Activated naive CD8-positive, alpha-beta T cell treated with anti-CD3 and anti-CD28 coated beads, Interleukin-2, amount 10 ng/mL, durations not matched to agents 7 days and 5 days (primary cell): Measurements from ENCODE around the gene USP46. TPM values are rescaled to one million over a fixed set of nuclear protein-coding genes. Genes with fewer than 3 reads are reported as not detected.

ENCODE experiments used
- ATAC-seq: fragments of 150-1000 bp; cut with Tn5 transposase; one replicate; pipeline ENCODE4 v1.10.0; 2021; ENCODE audit warnings: low read depth, moderate library complexity
- POLR2A ChIA-PET: fragments of 350-600 bp; sonication (Branson Sonifier 250); formaldehyde crosslinking; loops from one replicate; lab custom pipeline; 2021; ENCODE audit warnings: antibody characterized with exemption; lab: Charles Lee
- DNase-seq: peaks from one replicate; pipeline ENCODE4 v3.0.0; 2021
- H3K27ac Mint-ChIP-seq: one replicate; pipeline ENCODE4 v1.8.0; 2022; ENCODE audit warnings: mild to moderate bottlenecking, mixed read lengths
- H3K27me3 Mint-ChIP-seq: one replicate; pipeline ENCODE4 v1.8.0; 2022; ENCODE audit warnings: mild to moderate bottlenecking, moderate library complexity, mixed read lengths
- H3K36me3 Mint-ChIP-seq: one replicate; pipeline ENCODE4 v1.8.0; 2021; ENCODE audit warnings: mild to moderate bottlenecking, mixed read lengths
- H3K4me1 Mint-ChIP-seq: one replicate; pipeline ENCODE4 v1.8.0; 2021; ENCODE audit warnings: mixed read lengths
- H3K4me3 Mint-ChIP-seq: one replicate; pipeline ENCODE4 v1.8.0; 2022; ENCODE audit warnings: mild to moderate bottlenecking, moderate library complexity, mixed read lengths
- H3K9me3 Mint-ChIP-seq: one replicate; pipeline ENCODE4 v1.8.0; 2021; ENCODE audit warnings: mixed read lengths
- total RNA-seq, 2 experiments: library from RNA; stranded (reverse); gene quantifications; one replicate each; pipeline ENCODE4 v1.2.3, GENCODE V29; 2021

USP46 gene
- total RNA-seq, 2 experiments from 2014 or later: 8.3 to 9.1 TPM

DNA sequence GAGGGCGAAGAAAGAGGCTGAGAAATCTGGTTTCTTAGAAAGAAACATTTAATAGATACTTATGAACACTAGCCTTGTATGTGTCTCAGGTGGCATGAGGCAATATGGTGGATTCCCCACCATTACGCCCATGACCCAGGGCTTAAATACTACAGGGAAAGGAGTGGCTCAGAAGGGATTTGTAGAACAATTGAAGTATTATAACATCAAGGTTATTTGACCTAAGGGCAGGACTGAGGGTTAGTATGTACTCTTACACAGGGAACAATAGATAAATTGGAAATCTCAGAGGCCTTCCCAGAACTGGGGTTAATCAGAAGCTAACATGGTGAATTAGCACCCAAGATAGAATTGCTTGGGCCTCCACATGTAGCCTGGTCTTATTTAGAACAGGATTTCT lies 11.0 kb upstream of the USP46 start:
- ATAC-seq (no peak), DNase-seq (no peak)
- Mint-ChIP-seq H3K27me3 (peaks cover 14% of the 10 kb centered on the region), H3K27ac (no peak overlapping the region), H3K9me3 (no peaks in the 10 kb centered on the region), H3K36me3 (no peaks in the 10 kb centered on the region), H3K4me3 (no peak overlapping the region), H3K4me1 (no peaks in the 10 kb centered on the region)
- POLR2A ChIA-PET: no interaction called here

DNA sequence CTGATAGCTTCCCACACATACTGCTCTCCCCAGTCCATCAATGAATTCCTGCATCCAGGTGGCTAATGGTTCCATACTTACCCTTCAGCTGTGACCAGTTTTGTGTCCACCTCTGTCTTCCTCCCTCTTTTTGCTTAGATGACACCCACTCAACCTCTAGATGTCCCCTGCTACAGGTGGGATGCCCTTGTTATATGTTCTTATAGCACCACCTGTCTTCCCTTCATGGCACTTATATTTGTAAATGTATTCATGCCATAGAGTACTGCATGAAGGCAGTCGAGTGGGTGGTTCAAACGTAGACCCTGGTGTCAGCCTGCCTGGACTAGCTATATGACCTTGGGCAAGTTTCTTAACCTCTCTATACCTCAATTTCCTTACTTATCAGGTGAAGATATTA lies 6.5 kb upstream of the USP46 start:
- H3K27ac Mint-ChIP-seq: no peak overlapping the region
- no peaks in the 10 kb centered on the region for H3K9me3 Mint-ChIP-seq
- peaks cover 3% of the 10 kb centered on the region for H3K4me1 Mint-ChIP-seq
- no peak overlapping the region for H3K4me3 Mint-ChIP-seq
- POLR2A ChIA-PET: no interaction called here
- peaks cover 7% of the 10 kb centered on the region for H3K36me3 Mint-ChIP-seq
- H3K27me3 Mint-ChIP-seq: peaks cover 17% of the 10 kb centered on the region
- ATAC-seq (peak; percentile 54), DNase-seq (no peak)

DNA sequence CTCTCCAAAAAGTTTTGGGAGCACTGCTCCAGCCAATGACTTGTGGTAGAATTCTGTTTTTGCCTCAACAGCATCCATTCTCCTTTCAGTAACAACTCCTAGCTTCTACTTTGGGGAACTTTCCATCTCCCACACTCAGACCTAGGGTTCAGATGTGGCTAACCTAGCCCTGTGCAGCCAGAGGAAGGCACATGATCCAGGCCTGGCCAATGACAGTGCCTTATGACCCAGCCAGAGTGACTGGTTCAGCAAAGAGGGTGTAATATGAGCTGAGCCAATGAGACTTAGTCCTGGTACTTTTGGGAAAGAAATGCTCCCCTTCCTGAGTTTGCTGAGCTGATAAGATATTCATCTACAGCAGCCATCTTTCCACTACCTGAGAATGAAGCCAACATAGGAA lies 5.4 kb upstream of the USP46 start:
- no peak overlapping the region for H3K27ac Mint-ChIP-seq
- H3K9me3 Mint-ChIP-seq: no peaks in the 10 kb centered on the region
- H3K4me1 Mint-ChIP-seq: peaks cover 7% of the 10 kb centered on the region
- POLR2A ChIA-PET: no interaction called here
- peak; percentile 37 for ATAC-seq
- no peak for DNase-seq
- H3K36me3 Mint-ChIP-seq: peaks cover 9% of the 10 kb centered on the region
- peaks cover 18% of the 10 kb centered on the region for H3K27me3 Mint-ChIP-seq
- no peak overlapping the region for H3K4me3 Mint-ChIP-seq

DNA sequence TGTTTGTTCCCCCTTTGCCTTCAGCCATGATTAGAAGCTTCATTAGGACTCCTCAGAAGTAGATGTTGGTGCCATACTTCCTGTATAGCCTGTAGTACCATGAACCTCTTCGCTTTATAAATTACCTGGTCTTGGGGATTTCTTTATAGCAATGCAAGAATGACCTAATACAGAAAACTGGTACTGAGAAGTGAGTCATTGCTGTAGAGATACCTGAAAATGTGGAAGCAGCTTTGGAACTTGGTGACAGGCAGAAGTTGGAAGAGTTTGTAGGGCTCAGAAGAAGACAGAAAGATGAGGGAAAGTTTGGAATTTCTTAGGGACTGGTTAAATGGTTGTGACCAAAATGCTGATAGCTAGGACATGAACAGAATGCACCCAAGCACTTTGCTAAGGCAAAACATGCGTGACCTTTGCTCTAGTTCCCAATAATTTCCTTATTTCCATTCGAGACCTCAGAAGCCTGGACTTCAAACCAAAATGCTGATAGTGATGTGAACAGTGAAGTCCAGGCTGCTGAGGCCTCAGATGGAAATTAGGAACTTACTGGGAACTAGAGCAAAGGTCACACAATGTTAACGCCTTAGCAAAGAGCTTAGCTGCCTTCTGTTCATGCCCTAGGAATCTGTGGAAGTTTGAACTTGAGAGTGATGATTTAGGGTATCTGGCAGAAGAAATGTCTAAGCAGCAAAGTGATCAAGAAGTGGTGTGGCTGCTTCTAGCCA lies 3.0 kb upstream of the USP46 start:
- ATAC-seq: no peak
- Mint-ChIP-seq H3K27ac (no peak overlapping the region), H3K9me3 (no peaks in the 10 kb centered on the region), H3K27me3 (peaks cover 12% of the 10 kb centered on the region), H3K4me1 (peaks cover 10% of the 10 kb centered on the region), H3K36me3 (peaks cover 9% of the 10 kb centered on the region), H3K4me3 (no peak overlapping the region)
- POLR2A ChIA-PET: interaction anchor here (5.6 kb wide), 1 partner anchor 50 kb away, joined by 31 read pairs; no protein-coding TSS in a partner anchor
- no peak for DNase-seq

DNA sequence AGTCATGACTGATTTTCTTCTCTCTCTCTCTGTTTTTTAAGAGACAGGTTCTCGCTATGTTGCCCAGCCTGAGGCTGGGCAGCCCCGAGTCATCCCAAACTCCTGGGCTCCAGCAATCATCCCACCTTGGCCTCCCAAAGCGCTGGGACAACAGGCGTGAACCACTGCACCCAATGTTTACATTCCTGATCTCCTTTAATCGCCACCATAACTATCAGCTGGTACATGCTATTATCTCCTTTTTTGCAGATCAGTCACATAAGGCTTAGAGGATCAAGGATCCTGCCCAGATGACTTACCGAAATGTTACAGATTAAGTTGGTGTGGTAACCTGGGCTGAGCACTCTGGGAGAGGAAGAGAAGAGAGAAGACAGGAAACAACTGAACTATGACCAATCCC lies 1.5 kb upstream of the USP46 start:
- Mint-ChIP-seq H3K9me3 (no peaks in the 10 kb centered on the region), H3K27me3 (peaks cover 10% of the 10 kb centered on the region), H3K4me1 (peaks cover 10% of the 10 kb centered on the region), H3K27ac (no peak overlapping the region), H3K36me3 (peaks cover 9% of the 10 kb centered on the region), H3K4me3 (peak overlapping the region; percentile 0)
- ATAC-seq: no peak
- no peak for DNase-seq
- POLR2A ChIA-PET: interaction anchor here (5.6 kb wide), 1 partner anchor 52 kb away, joined by 31 read pairs; no protein-coding TSS in a partner anchor

DNA sequence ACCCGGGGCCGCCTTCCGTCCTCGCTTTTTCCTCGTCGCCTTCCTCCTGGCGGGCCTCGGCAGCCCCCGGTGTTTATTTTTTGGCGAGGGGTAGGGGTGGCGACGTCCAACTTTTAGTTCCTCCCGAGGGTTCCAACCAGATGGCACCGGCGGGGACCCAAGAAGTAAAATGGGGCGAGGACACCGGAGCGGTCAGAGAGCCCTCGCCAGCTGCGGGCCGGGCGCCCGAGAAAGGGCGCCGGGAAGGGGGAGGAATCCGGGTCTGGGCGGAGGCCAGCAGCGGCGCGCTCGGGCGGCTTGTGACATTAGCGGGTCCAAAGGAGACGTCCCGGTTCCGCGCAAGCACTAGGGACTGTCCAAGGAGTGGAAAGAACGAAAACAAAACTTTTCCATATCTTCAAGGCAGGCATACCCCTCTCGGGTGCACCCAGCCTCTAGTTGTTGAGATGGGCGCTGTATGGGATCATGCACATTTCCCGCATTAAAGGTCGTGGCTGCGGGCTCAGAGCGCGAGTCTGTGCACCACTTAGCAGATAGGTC lies 691 bp upstream of the USP46 start:
- no peak for DNase-seq
- peak overlapping the region; percentile 79 for H3K4me3 Mint-ChIP-seq
- peak overlapping the region; percentile 67 for H3K27ac Mint-ChIP-seq
- ATAC-seq: no peak
- H3K27me3 Mint-ChIP-seq: peaks cover 9% of the 10 kb centered on the region
- peaks cover 10% of the 10 kb centered on the region for H3K4me1 Mint-ChIP-seq
- peaks cover 9% of the 10 kb centered on the region for H3K36me3 Mint-ChIP-seq
- POLR2A ChIA-PET: interaction anchor here (5.6 kb wide), 1 partner anchor 53 kb away, joined by 31 read pairs; no protein-coding TSS in a partner anchor
- no peaks in the 10 kb centered on the region for H3K9me3 Mint-ChIP-seq

DNA sequence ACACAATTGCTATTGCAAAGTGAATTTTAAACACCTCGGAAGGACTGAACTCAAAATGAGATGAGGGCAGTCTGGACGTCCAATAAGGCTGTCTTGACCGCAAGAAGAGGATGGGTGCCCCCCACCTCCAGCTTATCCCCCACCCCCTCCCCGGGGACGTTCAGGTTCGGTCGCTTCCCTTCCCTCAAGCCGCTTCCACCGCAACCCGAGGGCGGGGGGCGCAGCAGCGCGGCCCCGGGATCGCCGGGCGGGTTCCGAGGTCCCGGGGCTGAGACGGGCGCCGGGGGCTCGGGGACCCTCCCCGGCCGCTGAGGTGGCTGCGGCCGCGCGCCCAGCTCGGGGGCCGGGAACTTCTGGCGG lies 480 bp downstream of the USP46 start:
- Mint-ChIP-seq H3K27me3 (peaks cover 9% of the 10 kb centered on the region), H3K27ac (no peak overlapping the region), H3K4me3 (peak overlapping the region; percentile 80), H3K4me1 (peaks cover 7% of the 10 kb centered on the region), H3K9me3 (no peaks in the 10 kb centered on the region), H3K36me3 (peaks cover 9% of the 10 kb centered on the region)
- no peak for DNase-seq
- ATAC-seq: no peak
- POLR2A ChIA-PET: interaction anchor here (5.6 kb wide), 1 partner anchor 54 kb away, joined by 31 read pairs; no protein-coding TSS in a partner anchor

DNA sequence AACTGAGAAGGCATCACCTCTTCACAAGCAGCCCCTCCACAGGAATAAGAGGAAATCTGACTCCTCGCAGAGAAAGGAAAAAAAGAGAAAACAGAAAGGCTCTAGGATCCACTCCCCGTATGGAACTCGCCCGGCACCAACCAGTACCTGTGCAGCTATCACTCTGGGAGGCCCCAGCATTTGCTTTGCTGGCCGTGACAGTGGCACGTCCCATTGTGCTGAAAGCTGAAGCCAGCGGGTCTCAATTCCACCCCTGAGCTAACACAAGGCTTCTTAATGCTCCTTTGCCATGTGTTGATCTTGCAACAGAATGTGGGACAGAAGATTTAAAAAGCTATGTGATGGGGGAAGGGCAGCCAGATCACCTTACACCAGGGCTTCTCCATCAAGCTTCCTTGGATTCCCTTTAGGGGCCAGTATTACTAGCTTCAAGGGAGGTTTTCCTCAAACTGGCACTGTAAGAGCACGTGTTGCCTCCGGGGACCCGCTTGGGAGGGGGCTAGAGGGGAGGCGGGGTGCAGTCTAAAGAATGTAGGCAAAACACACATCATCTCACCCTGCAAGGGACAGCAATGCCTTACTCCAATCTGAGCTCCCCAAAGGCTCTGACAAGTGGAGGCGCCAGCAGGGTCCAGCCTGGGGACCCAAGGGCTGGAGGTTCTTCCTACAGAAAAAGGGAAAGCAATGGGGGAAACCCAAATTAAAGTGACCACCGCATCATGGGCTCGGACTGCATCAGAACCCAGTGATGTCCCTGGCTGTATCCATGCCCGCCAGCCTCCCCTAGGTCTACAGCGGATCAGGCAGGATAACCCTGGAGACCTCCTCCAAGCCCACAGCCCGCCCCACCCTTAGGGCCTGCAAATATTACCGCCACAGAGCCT lies 1.2 kb downstream of the USP46 start:
- ATAC-seq (no peak), DNase-seq (no peak)
- peaks cover 7% of the 10 kb centered on the region for H3K4me1 Mint-ChIP-seq
- no peaks in the 10 kb centered on the region for H3K9me3 Mint-ChIP-seq
- H3K4me3 Mint-ChIP-seq: peak overlapping the region; percentile 54
- H3K36me3 Mint-ChIP-seq: peaks cover 9% of the 10 kb centered on the region
- peaks cover 9% of the 10 kb centered on the region for H3K27me3 Mint-ChIP-seq
- H3K27ac Mint-ChIP-seq: no peak overlapping the region
- POLR2A ChIA-PET: interaction anchor here (5.6 kb wide), 1 partner anchor 54 kb away, joined by 31 read pairs; no protein-coding TSS in a partner anchor

DNA sequence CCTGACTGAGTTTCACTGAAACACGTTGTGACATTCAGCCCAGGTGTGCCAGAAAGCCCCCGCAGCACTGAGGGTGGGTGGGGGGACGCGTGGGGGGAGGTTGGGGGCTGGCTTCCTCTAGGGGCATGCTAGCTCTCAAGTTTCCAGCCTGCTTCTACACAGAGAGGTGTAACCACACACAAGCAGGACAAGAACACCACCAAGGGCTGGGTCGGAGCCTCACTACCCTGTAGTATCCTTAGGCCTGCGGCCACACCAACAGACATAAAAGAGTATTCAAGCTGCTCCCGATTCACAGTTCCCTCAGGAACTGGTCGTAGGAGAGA lies 1.8 kb downstream of the USP46 start:
- Mint-ChIP-seq H3K36me3 (peaks cover 8% of the 10 kb centered on the region), H3K4me3 (no peak overlapping the region), H3K9me3 (no peaks in the 10 kb centered on the region), H3K27ac (no peak overlapping the region), H3K27me3 (peaks cover 9% of the 10 kb centered on the region), H3K4me1 (peaks cover 7% of the 10 kb centered on the region)
- ATAC-seq (no peak), DNase-seq (no peak)
- POLR2A ChIA-PET: interaction anchor here (5.6 kb wide), 1 partner anchor 55 kb away, joined by 31 read pairs; no protein-coding TSS in a partner anchor

DNA sequence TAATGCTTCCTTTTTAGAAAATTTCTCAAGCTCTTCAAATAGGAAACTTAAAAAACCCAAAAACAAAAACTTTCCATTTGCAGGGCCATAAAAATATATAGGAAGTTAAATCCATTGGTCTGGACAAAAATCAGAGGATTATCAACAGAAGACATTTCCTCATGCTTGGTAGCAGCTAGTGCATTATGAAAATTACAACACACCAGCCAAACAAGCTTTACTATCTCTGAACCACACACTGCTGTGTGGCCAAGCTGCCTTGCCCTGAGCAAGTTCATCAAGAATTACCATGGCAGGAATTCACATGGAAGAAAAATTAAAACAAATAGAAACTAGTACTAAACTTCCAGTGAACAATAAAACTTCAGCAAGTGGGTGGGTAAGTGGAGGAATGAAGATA lies 3.6 kb downstream of the USP46 start:
- H3K4me1 Mint-ChIP-seq: peaks cover 11% of the 10 kb centered on the region
- H3K27me3 Mint-ChIP-seq: peaks cover 4% of the 10 kb centered on the region
- ATAC-seq (no peak), DNase-seq (no peak)
- peaks cover 3% of the 10 kb centered on the region for H3K36me3 Mint-ChIP-seq
- H3K9me3 Mint-ChIP-seq: no peaks in the 10 kb centered on the region
- no peak overlapping the region for H3K4me3 Mint-ChIP-seq
- no peak overlapping the region for H3K27ac Mint-ChIP-seq
- POLR2A ChIA-PET: no interaction called here

DNA sequence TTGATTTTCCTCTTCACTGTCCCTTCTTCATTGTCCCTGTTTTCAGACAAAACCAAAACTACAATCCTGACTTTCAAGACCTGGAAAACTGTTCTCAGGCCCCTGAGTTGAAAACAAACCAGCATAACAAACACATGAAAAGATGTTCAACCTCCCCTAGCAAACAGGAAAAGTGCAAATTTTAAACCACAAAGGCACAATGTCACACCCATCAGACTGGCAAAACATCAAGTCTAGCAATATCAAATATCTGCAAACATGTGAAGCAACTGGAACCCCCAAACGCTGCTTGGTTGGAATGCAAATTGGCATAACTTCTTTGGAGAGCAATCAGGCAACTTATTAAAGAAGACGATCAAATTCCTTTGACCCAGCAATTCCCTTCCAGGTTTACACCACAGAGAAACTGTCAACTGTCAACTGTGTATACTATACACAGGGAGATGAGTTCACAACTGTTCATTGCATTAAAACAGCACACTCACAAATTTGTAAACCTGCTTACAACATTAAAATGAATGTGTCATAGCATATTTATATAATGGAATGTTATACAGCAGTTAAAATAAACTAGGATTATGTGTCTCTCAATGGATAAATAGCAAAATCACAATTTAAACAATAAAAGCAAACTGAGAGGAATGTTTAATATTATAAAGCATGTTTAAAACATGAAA lies 7.0 kb downstream of the USP46 start:
- DNase-seq (no peak), ATAC-seq (no peak)
- H3K27ac Mint-ChIP-seq: no peak overlapping the region
- no peaks in the 10 kb centered on the region for H3K27me3 Mint-ChIP-seq
- peaks cover 11% of the 10 kb centered on the region for H3K36me3 Mint-ChIP-seq
- peaks cover 4% of the 10 kb centered on the region for H3K9me3 Mint-ChIP-seq
- H3K4me1 Mint-ChIP-seq: peaks cover 4% of the 10 kb centered on the region
- POLR2A ChIA-PET: no interaction called here
- H3K4me3 Mint-ChIP-seq: no peak overlapping the region

DNA sequence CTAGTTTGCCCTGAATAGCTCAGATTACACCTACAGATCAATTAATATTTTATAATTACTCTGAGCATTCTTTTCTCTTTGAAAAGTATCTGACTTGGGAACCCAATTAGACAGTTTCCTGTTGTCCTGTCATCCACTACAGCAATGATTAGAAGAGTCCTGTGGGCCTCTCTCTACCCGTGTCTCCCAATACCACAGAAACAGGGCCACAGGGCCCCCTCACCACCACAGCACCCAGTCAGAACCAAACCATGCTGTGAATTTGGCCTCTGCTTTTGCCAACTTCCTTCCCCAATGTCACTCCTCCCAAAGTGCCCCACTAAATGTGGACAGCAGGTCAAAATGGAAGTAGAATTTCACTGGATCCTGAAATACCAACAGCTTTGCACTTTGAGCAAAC lies 10.3 kb downstream of the USP46 start:
- no peak overlapping the region for H3K27ac Mint-ChIP-seq
- POLR2A ChIA-PET: no interaction called here
- H3K4me1 Mint-ChIP-seq: peaks cover 4% of the 10 kb centered on the region

DNA sequence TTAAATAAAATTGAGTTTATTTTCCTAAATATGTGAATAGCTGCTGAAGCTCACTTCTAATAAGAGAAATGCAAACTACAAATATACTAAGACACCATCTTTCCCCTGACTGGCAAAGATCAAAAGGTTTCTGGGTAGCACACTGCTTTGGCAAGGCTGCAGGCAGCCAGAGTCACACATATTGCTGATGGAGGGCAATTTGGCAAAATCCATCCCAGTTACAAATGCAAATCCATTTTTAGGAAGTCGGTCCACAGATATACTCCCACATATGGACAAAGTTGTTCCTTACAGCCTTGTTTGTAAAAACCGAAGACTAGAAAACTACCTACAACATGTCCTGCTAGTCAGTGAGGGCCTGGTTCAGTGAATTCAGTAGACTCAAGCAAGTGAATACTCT lies 12.4 kb downstream of the USP46 start:
- POLR2A ChIA-PET: no interaction called here
- Mint-ChIP-seq H3K4me1 (peaks cover under 1% of the 10 kb centered on the region), H3K9me3 (peaks cover 4% of the 10 kb centered on the region), H3K27me3 (no peaks in the 10 kb centered on the region), H3K4me3 (no peak overlapping the region), H3K27ac (no peak overlapping the region), H3K36me3 (peaks cover 10% of the 10 kb centered on the region)
- ATAC-seq (no peak), DNase-seq (no peak)

More for the DNA sequence above, 10.3 kb downstream of the USP46 start:
- Mint-ChIP-seq H3K9me3 (peaks cover 4% of the 10 kb centered on the region), H3K27me3 (no peaks in the 10 kb centered on the region), H3K36me3 (peaks cover 11% of the 10 kb centered on the region), H3K4me3 (no peak overlapping the region)
- no peak for DNase-seq
- no peak for ATAC-seq
